Activated gamma-delta T cell (primary cell): ENCODE data around the gene SPIRE2.
A peak's percentile ranks its signal among the peaks of the same experiment; 100 is the strongest.
"Not testable (repeated sequence)": the region's sequence is repeated elsewhere in the genome, so short reads cannot be mapped to it uniquely, and the experiment has no call there.

Source experiments
- DNase-seq: peaks from one replicate; lab custom pipeline; 2025; lab: John Stamatoyannopoulos, UW

SPIRE2 gene

GRCh38 chr16:89869911-89870310, 41.6 kb downstream of the SPIRE2 start:
- no peak for DNase-seq

DNA sequence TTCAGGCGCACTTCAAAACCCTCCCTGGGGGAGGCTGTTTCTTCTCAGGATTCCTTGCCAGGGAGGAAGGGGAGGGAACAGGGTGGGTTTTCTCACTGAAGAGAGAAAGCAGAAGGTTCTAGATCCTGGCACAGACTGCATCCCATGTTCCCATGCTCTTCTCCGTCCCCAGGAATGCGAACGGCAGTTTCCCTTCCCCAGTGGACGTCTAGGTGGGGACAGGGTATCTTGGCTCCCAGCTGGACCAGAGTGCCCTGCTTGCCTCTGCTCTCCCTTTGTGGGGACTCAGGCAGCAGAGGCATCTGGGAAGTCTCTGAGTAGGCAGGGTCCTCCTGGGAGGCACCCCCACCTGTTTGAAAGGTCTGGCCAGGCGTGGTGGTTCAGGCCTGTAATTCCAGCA, 42.2 kb downstream of the SPIRE2 start:
- DNase-seq = no peak

DNA sequence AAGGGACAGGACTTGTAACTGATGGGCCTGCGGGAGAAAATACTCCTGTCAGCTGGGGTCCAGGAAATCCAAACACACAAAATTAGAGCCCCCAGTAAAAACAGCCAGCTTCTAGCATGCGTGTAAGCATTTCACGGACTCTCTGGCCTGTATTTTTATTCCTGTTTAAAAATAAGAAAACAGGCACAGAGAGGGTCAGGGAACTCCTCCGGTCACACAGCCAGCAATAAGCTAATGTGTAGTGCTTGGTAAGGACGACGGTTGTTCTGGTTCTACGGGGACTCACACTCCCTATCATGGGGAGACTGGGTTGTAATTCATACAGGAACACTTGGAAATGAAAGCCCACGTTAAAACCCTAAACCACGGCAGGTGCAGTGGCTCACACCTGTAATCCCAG, 43.6 kb downstream of the SPIRE2 start:
- DNase-seq = no peak

- peak; percentile 89 for DNase-seq
These were observed 45.1 kb downstream of the SPIRE2 start, which contains the start of gene TCF25 for GRCh38 chr16:89873109-89873971. TCF25 (plus strand) TSS chr16:89873592; CDS start chr16:89873668, 76 bp downstream.

- peak; percentile 96 for DNase-seq
These were observed 45.9 kb downstream of the SPIRE2 start for GRCh38 chr16:89873972-89874689.

DNA sequence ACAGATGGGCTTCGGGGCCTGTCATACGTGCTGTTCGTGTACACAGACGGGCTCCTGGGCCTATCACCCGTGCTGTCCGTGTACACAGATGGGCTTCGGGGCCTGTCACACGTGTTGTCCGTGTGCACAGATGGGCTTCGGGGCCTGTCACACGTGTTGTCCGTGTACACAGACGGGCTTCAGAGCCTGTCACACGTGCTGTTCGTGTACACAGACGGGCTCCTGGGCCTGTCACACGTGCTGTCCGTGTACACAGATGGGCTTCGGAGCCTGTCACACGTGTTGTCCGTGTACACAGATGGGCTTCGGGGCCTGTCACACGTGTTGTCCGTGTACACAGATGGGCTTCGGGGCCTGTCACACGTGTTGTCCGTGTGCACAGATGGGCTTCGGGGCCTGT, 50.8 kb downstream of the SPIRE2 start:
- not testable (repeated sequence) for DNase-seq

GRCh38 chr16:89880477-89881367, 52.4 kb downstream of the SPIRE2 start:
- DNase-seq = no peak

GRCh38 chr16:89881368-89881730, 53.1 kb downstream of the SPIRE2 start:
- DNase-seq = no peak

GRCh38 chr16:89883346-89884040, 55.2 kb downstream of the SPIRE2 start:
- no peak for DNase-seq

DNA sequence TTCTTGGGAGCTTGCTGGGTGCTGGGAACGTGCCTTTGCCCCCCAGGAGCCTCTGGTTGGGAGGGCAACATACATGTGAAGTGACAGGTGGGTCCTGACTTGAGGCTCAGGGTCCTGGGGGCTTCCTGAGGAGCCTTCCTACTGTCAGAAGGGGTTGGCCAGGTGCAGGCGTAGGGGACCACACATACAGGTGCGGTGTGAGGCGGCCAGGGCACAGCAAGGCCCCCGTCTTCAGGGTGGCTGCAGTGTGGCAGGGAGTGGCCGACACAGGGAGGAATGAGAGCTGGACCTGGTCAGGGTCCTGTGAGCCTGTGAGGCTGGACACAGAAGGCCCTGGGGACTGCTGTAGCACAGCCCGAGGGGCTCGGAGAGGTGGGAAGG, 55.8 kb downstream of the SPIRE2 start:
- no peak for DNase-seq

DNA sequence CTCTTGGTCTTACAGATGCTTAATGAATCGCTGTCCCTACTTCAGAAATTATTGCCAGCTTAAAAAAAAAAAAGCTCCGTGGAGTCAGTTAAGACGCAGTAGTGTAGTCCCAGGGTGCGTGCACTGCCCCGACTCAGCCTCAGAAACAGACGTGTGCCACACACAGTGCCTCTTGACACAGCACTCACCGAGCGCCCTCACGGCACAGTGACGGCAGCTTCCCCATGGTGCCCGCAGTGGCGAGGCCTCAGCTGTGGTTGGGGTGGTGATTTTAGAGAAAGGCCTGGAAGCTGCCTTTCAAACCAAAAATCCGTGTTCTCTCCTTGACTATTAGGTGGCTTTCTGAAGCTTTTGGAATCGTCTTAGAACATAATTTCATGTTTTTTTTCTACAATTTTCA, 59.0 kb downstream of the SPIRE2 start:
- DNase-seq = no peak

DNA sequence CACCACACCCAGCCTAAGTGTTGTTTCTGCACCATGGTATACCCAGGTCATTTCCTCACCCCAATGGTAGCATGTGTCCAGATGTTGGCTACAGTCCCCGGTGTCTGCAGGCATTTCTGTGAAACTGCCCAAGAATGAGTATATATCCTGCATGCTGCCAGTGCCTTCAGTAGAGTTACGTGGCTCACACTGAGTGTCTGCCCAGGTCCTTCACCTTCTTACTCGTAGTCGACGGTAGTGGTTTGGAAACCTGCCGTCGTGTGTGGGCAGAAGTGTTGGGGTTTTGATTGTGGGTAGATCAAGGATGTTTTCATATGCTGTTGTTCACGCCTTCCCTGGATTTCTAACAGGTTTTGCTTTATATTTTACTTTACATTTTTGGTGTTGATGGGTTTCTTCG, 61.9 kb downstream of the SPIRE2 start:
- no peak for DNase-seq

- DNase-seq = no peak
These were observed 62.8 kb downstream of the SPIRE2 start for GRCh38 chr16:89890886-89891657.

DNA sequence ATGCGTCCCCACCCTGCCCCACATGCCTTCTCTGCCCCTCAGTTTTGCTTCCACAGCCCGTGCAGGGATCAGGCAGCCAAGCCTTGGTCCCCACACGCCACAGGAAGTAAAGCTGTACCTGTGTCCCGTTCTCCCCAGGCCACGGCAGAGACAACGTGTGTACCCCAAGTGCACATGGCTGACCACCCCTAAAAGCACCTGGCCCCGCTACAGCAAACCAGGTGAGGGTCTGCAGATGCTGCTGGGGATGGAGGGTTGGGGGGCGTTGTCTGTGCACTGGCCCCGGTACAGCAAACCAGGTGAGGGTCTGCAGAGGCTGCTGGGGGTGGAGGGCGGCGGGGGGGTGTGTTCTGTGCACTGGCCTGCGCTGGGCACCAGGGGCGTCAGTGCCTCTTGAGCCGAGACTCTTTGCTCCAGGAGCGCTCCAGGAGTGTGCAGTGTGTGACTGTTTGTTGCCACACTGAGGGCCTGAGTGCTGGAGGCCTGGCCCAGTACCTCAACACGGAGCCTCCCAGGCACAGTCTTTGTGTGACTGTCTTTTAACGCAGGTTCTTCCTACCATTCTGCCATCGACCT, 63.9 kb downstream of the SPIRE2 start:
- DNase-seq = no peak

DNA sequence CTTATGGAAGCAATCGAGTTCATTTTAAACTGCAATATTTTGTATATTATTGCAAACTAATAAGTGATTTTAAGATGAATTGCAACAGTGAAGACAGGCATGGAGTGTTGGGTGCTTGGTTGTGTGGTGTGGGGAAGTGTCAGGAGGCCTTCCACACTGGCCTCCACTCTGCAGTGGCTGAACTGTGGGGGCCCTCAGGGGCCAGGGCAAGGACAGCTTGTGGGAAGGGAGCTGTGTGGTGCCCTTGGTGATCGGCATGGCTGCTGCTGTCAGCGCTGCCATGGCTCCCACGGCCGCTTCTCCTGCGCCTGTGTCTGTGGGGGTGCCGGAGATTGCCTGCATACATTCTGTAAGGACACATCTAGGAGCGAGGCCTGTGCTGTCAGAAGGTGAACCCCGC, 64.4 kb downstream of the SPIRE2 start:
- no peak for DNase-seq

GRCh38 chr16:89893642-89894548, 65.6 kb downstream of the SPIRE2 start:
- DNase-seq = no peak

- no peak for DNase-seq
These were observed 67.4 kb downstream of the SPIRE2 start for GRCh38 chr16:89895482-89896250.

DNA sequence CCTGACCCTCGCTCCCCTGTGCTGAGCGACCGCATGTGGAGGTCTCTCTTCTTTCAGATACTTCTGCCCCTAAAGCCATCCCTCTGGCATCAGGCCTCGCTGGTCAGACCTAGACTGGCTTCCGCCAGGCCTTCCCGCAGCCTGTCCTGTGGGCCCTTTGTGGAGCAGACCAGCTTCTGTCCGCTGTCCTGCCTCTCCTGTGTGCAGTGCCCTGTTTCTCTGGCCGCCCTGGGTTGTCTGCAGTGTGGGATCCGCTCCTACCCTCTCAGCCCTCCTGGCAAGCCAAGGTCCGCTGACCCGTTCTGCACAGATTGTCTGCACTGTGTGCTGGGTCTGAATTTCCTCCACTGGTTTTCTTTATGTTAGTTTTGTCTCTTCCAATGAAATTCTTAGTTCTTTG, 68.9 kb downstream of the SPIRE2 start:
- no peak for DNase-seq
